Activated CD8-positive, alpha-beta memory T cell treated with anti-CD3 and anti-CD28 coated beads for 36 hours (primary cell): ENCODE measurements around the gene HHIPL1. TPM values are rescaled to one million over a fixed set of nuclear protein-coding genes. Genes with fewer than 3 reads are reported as not detected.

ENCODE experiments used
- total RNA-seq, 2 experiments: library from RNA; stranded (reverse); gene quantifications; one replicate each; pipeline ENCODE4 v1.2.3, GENCODE V29; 2021

The HHIPL1 gene
- total RNA-seq, 2 experiments from 2014 or later = not detected

Other genes with a start within 250 kb of the HHIPL1 start
- gene SETD3, start 164.3 kb upstream of the HHIPL1 start, total RNA-seq = 10 to 100 TPM; 59.3 to 60.1 TPM
- gene CCNK, start 163.7 kb upstream of the HHIPL1 start, total RNA-seq = 100 to 1,000 TPM; 109 to 111 TPM
- 1 to 10 TPM; 4.7 to 5.5 TPM for gene CCDC85C, start 40.9 kb upstream of the HHIPL1 start, total RNA-seq
- under 1 TPM; 0.19 to 0.46 TPM for gene CYP46A1, start 39.2 kb downstream of the HHIPL1 start, total RNA-seq
- 1 to 10 TPM; 1.3 TPM for gene EML1, start 148.3 kb downstream of the HHIPL1 start, total RNA-seq